Spleen (tissue), 7 donors: ENCODE measurements around the gene FGD6.

Experiments
- POLR2A ChIP-seq, 3 donors: fragments of 450-650 bp; IDR thresholded peaks; one replicate each; pipeline ENCODE4 v1.5.1; 2017; ENCODE audit warnings: antibody characterized with exemption in 3 of 3, mild to moderate bottlenecking in 1 of 3
- POLR2AphosphoS5 ChIP-seq, 3 donors: sonication (generic); formaldehyde crosslinking; IDR thresholded peaks; one replicate each; pipeline ENCODE4 v1.5.1; 2017; ENCODE audit warnings: antibody characterized with exemption in 3 of 3
- TF ChIP-seq, protein P1 (sequence below), 11 experiments: fragments of 200-600 bp in 7 of 11; fragments of 450-650 bp in 4 of 11; sonication (generic) in 4 of 11; IDR thresholded peaks in 8 of 11; conservative IDR thresholded peaks in 3 of 11; 1 replicate in 7 of 11; 2 replicates in 4 of 11; pipeline versions ENCODE4 v1.4.0 to v1.8.0; 2016 to 2021; ENCODE audit warnings: antibody characterized with exemption in 11 of 11, inconsistent platforms in 4 of 11, mild to moderate bottlenecking in 1 of 11
- donor health status: DM: no; HTN: no; CAD: no; lungs with moderate emphysema.
- donor health status: DM: no; HTN: no; CAD: no.
- donor health status: DM: no; HTN: no; CAD: no.

DNA sequence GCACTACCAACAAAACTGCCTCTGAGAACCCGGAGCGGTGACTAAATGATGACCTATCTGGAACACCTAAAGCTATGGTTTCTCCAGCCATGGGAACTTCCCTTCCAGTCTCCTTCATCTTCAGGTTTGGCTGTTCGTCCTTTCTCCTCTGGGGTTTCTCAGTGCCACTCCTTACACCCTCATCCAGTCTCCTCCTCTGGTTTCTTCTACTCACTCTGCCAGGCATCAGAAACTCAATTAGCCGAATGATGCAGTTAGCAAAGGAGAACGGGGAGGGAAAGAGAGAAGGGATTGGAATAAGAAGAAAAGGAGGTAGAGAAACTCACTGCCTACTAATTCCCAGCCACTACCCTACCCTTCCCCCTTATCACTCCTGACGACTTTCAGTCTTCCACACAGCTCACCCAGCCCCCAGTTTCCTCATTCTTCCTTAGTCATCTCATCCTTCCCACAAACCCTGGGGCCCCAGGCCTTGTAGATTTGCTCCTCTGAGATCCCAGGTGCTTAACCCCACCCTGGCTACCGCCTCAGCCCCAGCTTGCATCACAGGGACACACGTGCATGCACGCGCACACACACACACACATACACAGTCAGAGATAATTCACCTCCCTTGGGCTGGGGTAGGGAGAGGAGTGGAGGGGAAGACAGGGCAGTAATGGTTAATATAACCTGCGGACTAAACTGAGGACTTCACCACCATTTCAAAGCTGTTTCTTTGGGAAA, 13.0 kb downstream of the FGD6 start:
- TF ChIP-seq, protein P1, sequence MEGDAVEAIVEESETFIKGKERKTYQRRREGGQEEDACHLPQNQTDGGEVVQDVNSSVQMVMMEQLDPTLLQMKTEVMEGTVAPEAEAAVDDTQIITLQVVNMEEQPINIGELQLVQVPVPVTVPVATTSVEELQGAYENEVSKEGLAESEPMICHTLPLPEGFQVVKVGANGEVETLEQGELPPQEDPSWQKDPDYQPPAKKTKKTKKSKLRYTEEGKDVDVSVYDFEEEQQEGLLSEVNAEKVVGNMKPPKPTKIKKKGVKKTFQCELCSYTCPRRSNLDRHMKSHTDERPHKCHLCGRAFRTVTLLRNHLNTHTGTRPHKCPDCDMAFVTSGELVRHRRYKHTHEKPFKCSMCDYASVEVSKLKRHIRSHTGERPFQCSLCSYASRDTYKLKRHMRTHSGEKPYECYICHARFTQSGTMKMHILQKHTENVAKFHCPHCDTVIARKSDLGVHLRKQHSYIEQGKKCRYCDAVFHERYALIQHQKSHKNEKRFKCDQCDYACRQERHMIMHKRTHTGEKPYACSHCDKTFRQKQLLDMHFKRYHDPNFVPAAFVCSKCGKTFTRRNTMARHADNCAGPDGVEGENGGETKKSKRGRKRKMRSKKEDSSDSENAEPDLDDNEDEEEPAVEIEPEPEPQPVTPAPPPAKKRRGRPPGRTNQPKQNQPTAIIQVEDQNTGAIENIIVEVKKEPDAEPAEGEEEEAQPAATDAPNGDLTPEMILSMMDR (IDR thresholded peaks at IDR 0.05 in 8 of 11, conservative IDR thresholded peaks at IDR 0.05 in 3 of 11): no peak
- TF ChIP-seq POLR2A (IDR thresholded peaks at IDR 0.05) (no peak), POLR2AphosphoS5 (IDR thresholded peaks at IDR 0.05) (no peak)
